ENCODE results near the gene RUNX2.
A peak's percentile ranks its signal among the peaks of the same experiment; 100 is the strongest.

RUNX2 gene

GRCh38 chr6:45686841-45687569, 358.9 kb downstream of the RUNX2 start:
- DNase-seq, result no peak

- DNase-seq, result no peak
Measured at GRCh38 chr6:45687570-45687969, 359.4 kb downstream of the RUNX2 start.

- DNase-seq, result no peak
Measured at GRCh38 chr6:45688180-45688579, 360.1 kb downstream of the RUNX2 start.

GRCh38 chr6:45689926-45690615, 361.9 kb downstream of the RUNX2 start:
- no peak for DNase-seq

GRCh38 chr6:45690846-45691245, 362.7 kb downstream of the RUNX2 start:
- no peak for DNase-seq

GRCh38 chr6:45691426-45691825, 363.3 kb downstream of the RUNX2 start:
- DNase-seq, result no peak

- no peak for DNase-seq
Measured at GRCh38 chr6:45692021-45692420, 363.9 kb downstream of the RUNX2 start.

GRCh38 chr6:45696738-45697137, 368.6 kb downstream of the RUNX2 start:
- DNase-seq, result no peak

- DNase-seq, result no peak
Measured at GRCh38 chr6:45697605-45698004, 369.5 kb downstream of the RUNX2 start.

- no peak for DNase-seq
Measured at GRCh38 chr6:45698046-45698445, 369.9 kb downstream of the RUNX2 start.

- DNase-seq, result no peak
Measured at GRCh38 chr6:45699663-45700062, 371.5 kb downstream of the RUNX2 start.

- DNase-seq, result no peak
Measured at GRCh38 chr6:45702849-45703739, 375.0 kb downstream of the RUNX2 start.

- DNase-seq, result no peak
Measured at GRCh38 chr6:45704056-45704800, 376.1 kb downstream of the RUNX2 start.

- DNase-seq, result no peak
Measured at GRCh38 chr6:45705137-45705855, 377.2 kb downstream of the RUNX2 start.

- DNase-seq, result no peak
Measured at GRCh38 chr6:45706319-45706718, 378.2 kb downstream of the RUNX2 start.

- no peak for DNase-seq
Measured at GRCh38 chr6:45707176-45707575, 379.0 kb downstream of the RUNX2 start.

- DNase-seq, result no peak
Measured at GRCh38 chr6:45709781-45710220, 381.7 kb downstream of the RUNX2 start.

- no peak for DNase-seq
Measured at GRCh38 chr6:45710304-45710821, 382.2 kb downstream of the RUNX2 start.

GRCh38 chr6:45712076-45712475, 383.9 kb downstream of the RUNX2 start:
- DNase-seq, result no peak

GRCh38 chr6:45712786-45713185, 384.7 kb downstream of the RUNX2 start:
- DNase-seq, result peak; percentile 28 to 33

Measured in Kasumi-1 (cell line).